Activated CD4-positive, alpha-beta T cell treated with anti-CD3 and anti-CD28 coated beads, Interleukin-2, amount 10 ng/mL, durations not matched to agents 7 days and 5 days (primary cell): ENCODE measurements around the gene VWA1. TPM values are rescaled to one million over a fixed set of nuclear protein-coding genes. Genes with fewer than 3 reads are reported as not detected.
"Not testable (repeated sequence)": the region's sequence is repeated elsewhere in the genome, so short reads cannot be mapped to it uniquely, and the experiment has no call there.

Source experiments
- CTCF ChIA-PET: fragments of 350-600 bp; sonication (Branson Sonifier 250); formaldehyde crosslinking; loops from one replicate; lab custom pipeline; 2021; ENCODE audit warnings: antibody characterized with exemption; lab: Charles Lee
- POLR2A ChIA-PET: fragments of 350-600 bp; sonication (Branson Sonifier 250); formaldehyde crosslinking; loops from one replicate; lab custom pipeline; 2021; ENCODE audit warnings: antibody characterized with exemption; lab: Charles Lee
- DNase-seq: peaks from one replicate; pipeline ENCODE4 v3.0.0-alpha.2; 2020
- H3K27ac Mint-ChIP-seq: one replicate; pipeline ENCODE4 v1.8.0; 2021; ENCODE audit warnings: mild to moderate bottlenecking, moderate library complexity, mixed read lengths
- H3K27me3 Mint-ChIP-seq: one replicate; pipeline ENCODE4 v1.8.0; 2021; ENCODE audit warnings: mixed read lengths
- H3K36me3 Mint-ChIP-seq: one replicate; pipeline ENCODE4 v1.8.0; 2021; ENCODE audit warnings: low read depth, mixed read lengths
- H3K4me1 Mint-ChIP-seq: one replicate; pipeline ENCODE4 v1.8.0; 2021; ENCODE audit warnings: mixed read lengths
- H3K4me3 Mint-ChIP-seq: one replicate; pipeline ENCODE4 v1.8.0; 2021; ENCODE audit warnings: mild to moderate bottlenecking, moderate library complexity, mixed read lengths
- H3K9me3 Mint-ChIP-seq: one replicate; pipeline ENCODE4 v1.8.0; 2021; ENCODE audit warnings: mixed read lengths
- total RNA-seq, 2 experiments: library from RNA; stranded (reverse); gene quantifications; one replicate each; pipeline ENCODE4 v1.2.3, GENCODE V29; 2021

The VWA1 gene
- total RNA-seq, 2 experiments from 2014 or later = 0.10 to 0.12 TPM

- ChIA-PET CTCF (interaction anchor here (0.7 kb wide), 1 partner anchor 12 kb away, joined by 3 read pairs; no protein-coding TSS in a partner anchor), POLR2A (no interaction called here)
- H3K4me1 Mint-ChIP-seq = peaks cover 9% of the 10 kb centered on the region
- H3K4me3 Mint-ChIP-seq = peak overlapping the region; percentile 47
- H3K27ac Mint-ChIP-seq = peak overlapping the region; percentile 1
- no peak for DNase-seq
- H3K9me3 Mint-ChIP-seq = no peaks in the 10 kb centered on the region
- no peaks in the 10 kb centered on the region for H3K36me3 Mint-ChIP-seq
- peaks cover 10% of the 10 kb centered on the region for H3K27me3 Mint-ChIP-seq
These were observed 580 bp downstream of the VWA1 start for GRCh38 chr1:1435911-1436629.

GRCh38 chr1:1436630-1437032 is 1.1 kb downstream of the VWA1 start:
- no peak for DNase-seq
- H3K4me3 Mint-ChIP-seq = peak overlapping the region; percentile 47
- H3K9me3 Mint-ChIP-seq = no peaks in the 10 kb centered on the region
- peaks cover 10% of the 10 kb centered on the region for H3K27me3 Mint-ChIP-seq
- ChIA-PET POLR2A (no interaction called here), CTCF (interaction anchor here (0.7 to 1.4 kb wide), 2 partner anchors 10 to 11 kb away, joined by 3 to 4 read pairs; a partner anchor contains a TSS)
- no peaks in the 10 kb centered on the region for H3K36me3 Mint-ChIP-seq
- peaks cover 9% of the 10 kb centered on the region for H3K4me1 Mint-ChIP-seq
- H3K27ac Mint-ChIP-seq = no peak overlapping the region

- no peak for DNase-seq
- Mint-ChIP-seq H3K4me1 (peaks cover 9% of the 10 kb centered on the region), H3K4me3 (no peak overlapping the region), H3K36me3 (no peaks in the 10 kb centered on the region), H3K9me3 (no peaks in the 10 kb centered on the region), H3K27me3 (peaks cover 10% of the 10 kb centered on the region), H3K27ac (no peak overlapping the region)
- ChIA-PET POLR2A (no interaction called here), CTCF (interaction anchor here (0.7 to 1.4 kb wide), 4 partner anchors 8 to 373 kb away, joined by 3 to 5 read pairs (median 4); a partner anchor contains a TSS)
These were observed 1.8 kb downstream of the VWA1 start for GRCh38 chr1:1437033-1437903.

- H3K27me3 Mint-ChIP-seq = peaks cover 10% of the 10 kb centered on the region
- no peaks in the 10 kb centered on the region for H3K9me3 Mint-ChIP-seq
- DNase-seq = no peak
- H3K36me3 Mint-ChIP-seq = no peaks in the 10 kb centered on the region
- peaks cover 9% of the 10 kb centered on the region for H3K4me1 Mint-ChIP-seq
- no peak overlapping the region for H3K4me3 Mint-ChIP-seq
- H3K27ac Mint-ChIP-seq = no peak overlapping the region
- POLR2A ChIA-PET = no interaction called here
- CTCF ChIA-PET = interaction anchor here (1.2 to 1.4 kb wide), 3 partner anchors 9 to 374 kb away, joined by 3 to 5 read pairs (median 4); a partner anchor contains a TSS
These were observed 2.5 kb downstream of the VWA1 start for GRCh38 chr1:1437904-1438376.

GRCh38 chr1:1438531-1439381 is 3.3 kb downstream of the VWA1 start:
- CTCF ChIA-PET = interaction anchor here (1.3 kb wide), 1 partner anchor 375 kb away, joined by 3 read pairs; no protein-coding TSS in a partner anchor
- POLR2A ChIA-PET = no interaction called here
- Mint-ChIP-seq H3K4me1 (peaks cover 9% of the 10 kb centered on the region), H3K36me3 (no peaks in the 10 kb centered on the region), H3K27ac (no peak overlapping the region), H3K27me3 (peaks cover 10% of the 10 kb centered on the region), H3K4me3 (no peak overlapping the region), H3K9me3 (no peaks in the 10 kb centered on the region)
- no peak for DNase-seq

- Mint-ChIP-seq H3K27me3 (peaks cover 10% of the 10 kb centered on the region), H3K36me3 (no peaks in the 10 kb centered on the region), H3K27ac (no peak overlapping the region), H3K4me1 (peaks cover 9% of the 10 kb centered on the region), H3K9me3 (no peaks in the 10 kb centered on the region), H3K4me3 (no peak overlapping the region)
- CTCF ChIA-PET = interaction anchor here (1.0 to 2.4 kb wide), 2 partner anchors 19 to 40 kb away, joined by 3 to 10 read pairs; partner anchors contain the start of genes ANKRD65 and CCNL2
- no peak for DNase-seq
- POLR2A ChIA-PET = no interaction called here
These were observed 4.2 kb downstream of the VWA1 start for GRCh38 chr1:1439546-1440261.

GRCh38 chr1:1440262-1441001 is 4.9 kb downstream of the VWA1 start:
- Mint-ChIP-seq H3K4me3 (no peak overlapping the region), H3K9me3 (no peaks in the 10 kb centered on the region), H3K27ac (no peak overlapping the region), H3K36me3 (no peaks in the 10 kb centered on the region), H3K27me3 (peaks cover 5% of the 10 kb centered on the region), H3K4me1 (peaks cover 6% of the 10 kb centered on the region)
- ChIA-PET CTCF (interaction anchor here (0.8 to 2.4 kb wide), 6 partner anchors 12 to 316 kb away, joined by 3 to 10 read pairs (median 3); partner anchors contain the start of genes ANKRD65, AURKAIP1 and CCNL2), POLR2A (no interaction called here)
- no peak for DNase-seq

GRCh38 chr1:1441002-1441888 is 5.8 kb downstream of the VWA1 start:
- CTCF ChIA-PET = interaction anchor here (0.8 to 2.4 kb wide), 8 partner anchors 13 to 317 kb away, joined by 3 to 10 read pairs (median 3); partner anchors contain the start of genes ANKRD65, AURKAIP1 and CCNL2
- POLR2A ChIA-PET = no interaction called here
- no peaks in the 10 kb centered on the region for H3K36me3 Mint-ChIP-seq
- peaks cover 3% of the 10 kb centered on the region for H3K27me3 Mint-ChIP-seq
- DNase-seq = peak; percentile 50
- H3K4me1 Mint-ChIP-seq = peaks cover 5% of the 10 kb centered on the region
- no peaks in the 10 kb centered on the region for H3K9me3 Mint-ChIP-seq
- H3K4me3 Mint-ChIP-seq = no peak overlapping the region
- H3K27ac Mint-ChIP-seq = no peak overlapping the region

- no peak for DNase-seq
- no peak overlapping the region for H3K27ac Mint-ChIP-seq
- CTCF ChIA-PET = interaction anchor here (1.2 to 2.4 kb wide), 3 partner anchors 42 to 67 kb away, joined by 3 to 10 read pairs (median 6); partner anchors contain the start of genes AURKAIP1 and CCNL2
- no peaks in the 10 kb centered on the region for H3K27me3 Mint-ChIP-seq
- H3K4me1 Mint-ChIP-seq = peaks cover 3% of the 10 kb centered on the region
- H3K4me3 Mint-ChIP-seq = no peak overlapping the region
- no peaks in the 10 kb centered on the region for H3K36me3 Mint-ChIP-seq
- POLR2A ChIA-PET = no interaction called here
- H3K9me3 Mint-ChIP-seq = no peaks in the 10 kb centered on the region
These were observed 6.7 kb downstream of the VWA1 start for GRCh38 chr1:1442069-1442770.

GRCh38 chr1:1446631-1447030 is 11.1 kb downstream of the VWA1 start:
- POLR2A ChIA-PET, H3K4me3 Mint-ChIP-seq, H3K27ac Mint-ChIP-seq, H3K27me3 Mint-ChIP-seq, H3K4me1 Mint-ChIP-seq, CTCF ChIA-PET, H3K36me3 Mint-ChIP-seq, H3K9me3 Mint-ChIP-seq, DNase-seq: not testable (repeated sequence)
